ENCODE data around the gene HECTD3.

The HECTD3 gene

GRCh38 chr1:45010855-45011811, at the start of gene HECTD3:
Gene HECTD3, minus strand, starts transcription at chr1:45011324. Its CDS starts 67 bp downstream, at chr1:45011257.
- peak; percentile 77 for DNase-seq (ENCODE audit: low spot score)

- DNase-seq (ENCODE audit: low spot score) = no peak
These were observed 48.7 kb upstream of the HECTD3 start for GRCh38 chr1:45059829-45060228.

- no peak for DNase-seq (ENCODE audit: low spot score)
These were observed 46.4 kb upstream of the HECTD3 start for GRCh38 chr1:45057542-45057941.

GRCh38 chr1:45051005-45051772, 40.1 kb upstream of the HECTD3 start:
- no peak for DNase-seq (ENCODE audit: low spot score)

GRCh38 chr1:45047032-45047431, 35.9 kb upstream of the HECTD3 start:
- DNase-seq (ENCODE audit: low spot score) = no peak

GRCh38 chr1:45044916-45045315, 33.8 kb upstream of the HECTD3 start:
- DNase-seq (ENCODE audit: low spot score) = no peak

GRCh38 chr1:45043094-45043493, 32.0 kb upstream of the HECTD3 start:
- no peak for DNase-seq (ENCODE audit: low spot score)

- no peak for DNase-seq (ENCODE audit: low spot score)
These were observed 29.2 kb upstream of the HECTD3 start for GRCh38 chr1:45040297-45040696.

- no peak for DNase-seq (ENCODE audit: low spot score)
These were observed 27.7 kb upstream of the HECTD3 start for GRCh38 chr1:45038661-45039364.

- DNase-seq (ENCODE audit: low spot score) = no peak
These were observed 27.1 kb upstream of the HECTD3 start for GRCh38 chr1:45038240-45038639.

- no peak for DNase-seq (ENCODE audit: low spot score)
These were observed 26.3 kb upstream of the HECTD3 start for GRCh38 chr1:45037456-45037855.

- no peak for DNase-seq (ENCODE audit: low spot score)
These were observed 24.6 kb upstream of the HECTD3 start for GRCh38 chr1:45035631-45036301.

- DNase-seq (ENCODE audit: low spot score) = no peak
These were observed 22.2 kb upstream of the HECTD3 start for GRCh38 chr1:45033356-45033755.

GRCh38 chr1:45032837-45033236, 21.7 kb upstream of the HECTD3 start:
- DNase-seq (ENCODE audit: low spot score) = no peak

- DNase-seq (ENCODE audit: low spot score) = no peak
These were observed 15.3 kb upstream of the HECTD3 start for GRCh38 chr1:45026446-45026845.

GRCh38 chr1:45023663-45024062, 12.5 kb upstream of the HECTD3 start:
- no peak for DNase-seq (ENCODE audit: low spot score)

- peak; percentile 59 for DNase-seq (ENCODE audit: low spot score)
These were observed 7.6 kb upstream of the HECTD3 start for GRCh38 chr1:45018599-45019230.

- DNase-seq (ENCODE audit: low spot score) = no peak
These were observed 5.6 kb upstream of the HECTD3 start for GRCh38 chr1:45016767-45017166.

- no peak for DNase-seq (ENCODE audit: low spot score)
These were observed 5.1 kb upstream of the HECTD3 start for GRCh38 chr1:45016090-45016697.

GRCh38 chr1:45015683-45016082, 4.6 kb upstream of the HECTD3 start:
- no peak for DNase-seq (ENCODE audit: low spot score)
